OCI-LY3 (cell line): ENCODE results near the gene GZMH.

Experiments
- H2AFZ ChIP-seq: fragments of 200-600, 300-600 bp; shearing (Covaris generic); 2 replicates; pipeline ENCODE4 v1.6.0; 2014; ENCODE audit warnings: antibody characterized with exemption, low read depth, low read length
- H3K27ac ChIP-seq: fragments of 200-600, 300-600 bp; sonication (generic); 2 replicates; pipeline ENCODE4 v1.5.1; 2014; ENCODE audit warnings: mild to moderate bottlenecking, low read length, moderate library complexity, mixed read lengths
- H3K27me3 ChIP-seq: fragments of 200-600, 300-600 bp; sonication (generic); 2 replicates; pipeline ENCODE4 v1.6.1; 2014; ENCODE audit warnings: low read depth, low read length, mixed read lengths
- H3K36me3 ChIP-seq: fragments of 200-600, 300-600 bp; sonication (generic); replicated peaks from 2 replicates; pipeline ENCODE3; 2014; ENCODE audit warnings: low read depth, low read length, mixed read lengths
- H3K4me1 ChIP-seq: fragments of 300-600, 200-600 bp; sonication (generic); 2 replicates; pipeline ENCODE4 v1.6.1; 2014; ENCODE audit warnings: low read length, mixed read lengths
- H3K4me2 ChIP-seq: fragments of 200-600, 300-600 bp; sonication (generic); 2 replicates; pipeline ENCODE4 v1.6.1; 2014; ENCODE audit warnings: low read length, mixed read lengths
- H3K4me3 ChIP-seq: fragments of 300-600, 200-600 bp; sonication (generic); 2 replicates; pipeline ENCODE4 v1.5.1; 2014; ENCODE audit warnings: antibody characterized with exemption, mild to moderate bottlenecking, low read length, moderate library complexity
- H3K79me2 ChIP-seq: fragments of 300-600, 200-600 bp; shearing (Covaris generic); 2 replicates; pipeline ENCODE4 v1.6.1; 2014; ENCODE audit warnings: mild to moderate bottlenecking, low read length, mixed read lengths
- H3K9ac ChIP-seq: fragments of 300-600, 200-600 bp; shearing (Covaris generic); 2 replicates; pipeline ENCODE4 v1.6.0; 2014; ENCODE audit warnings: mild to moderate bottlenecking, low read length, moderate library complexity
- H3K9me3 ChIP-seq: fragments of 200-600, 300-600 bp; shearing (Covaris generic); 2 replicates; pipeline ENCODE4 v1.6.1; 2014; ENCODE audit warnings: low read length, mixed read lengths; ENCODE audit not compliant: insufficient read depth
- H4K20me1 ChIP-seq: fragments of 200-600, 300-600 bp; sonication (generic); 2 replicates; pipeline ENCODE4 v1.6.1; 2016; ENCODE audit warnings: low read length, mixed read lengths; ENCODE audit not compliant: insufficient read depth
- EZH2phosphoT487 ChIP-seq: fragments of 200-600 bp; shearing (Covaris generic); IDR thresholded peaks from 2 replicates; pipeline ENCODE4 v1.6.1; 2018; ENCODE audit warnings: antibody characterized with exemption, mixed run types, low read depth
- TF ChIP-seq, protein P1 (sequence below): fragments of 200-600, 300-600 bp; sonication (generic); IDR thresholded peaks from 2 replicates; pipeline ENCODE4 v1.5.1; 2014; ENCODE audit warnings: antibody characterized with exemption, low read length, low read depth

GZMH gene

DNA sequence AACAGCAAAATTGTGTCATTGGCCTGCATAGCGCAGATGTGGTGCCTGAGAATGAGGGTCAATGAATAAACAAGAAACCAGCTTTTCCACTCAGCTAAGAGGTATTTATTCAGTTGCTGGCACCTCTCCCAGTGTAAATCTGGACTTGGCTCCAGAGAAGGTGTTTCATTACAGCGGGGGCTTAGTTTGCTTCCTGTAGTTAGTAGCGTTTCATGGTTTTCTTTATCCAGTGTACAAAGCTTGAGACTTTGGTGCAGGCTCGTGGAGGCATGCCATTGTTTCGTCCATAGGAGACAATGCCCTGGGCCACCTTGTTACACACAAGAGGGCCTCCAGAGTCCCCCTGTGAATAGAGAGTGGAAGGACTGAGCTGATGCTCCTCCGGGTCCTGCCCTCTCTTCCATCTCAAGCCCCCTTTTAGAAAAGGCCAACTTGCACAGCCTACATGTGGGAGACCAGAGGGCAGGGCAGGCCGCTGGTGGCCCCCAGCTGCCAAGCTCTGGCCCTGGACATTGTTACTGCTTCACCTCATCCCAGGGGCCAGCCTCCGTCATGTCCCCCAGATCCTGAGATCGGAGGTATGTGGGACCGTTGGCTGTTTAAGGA is 21.5 kb upstream of the GZMH start:
- TF ChIP-seq, protein P1, sequence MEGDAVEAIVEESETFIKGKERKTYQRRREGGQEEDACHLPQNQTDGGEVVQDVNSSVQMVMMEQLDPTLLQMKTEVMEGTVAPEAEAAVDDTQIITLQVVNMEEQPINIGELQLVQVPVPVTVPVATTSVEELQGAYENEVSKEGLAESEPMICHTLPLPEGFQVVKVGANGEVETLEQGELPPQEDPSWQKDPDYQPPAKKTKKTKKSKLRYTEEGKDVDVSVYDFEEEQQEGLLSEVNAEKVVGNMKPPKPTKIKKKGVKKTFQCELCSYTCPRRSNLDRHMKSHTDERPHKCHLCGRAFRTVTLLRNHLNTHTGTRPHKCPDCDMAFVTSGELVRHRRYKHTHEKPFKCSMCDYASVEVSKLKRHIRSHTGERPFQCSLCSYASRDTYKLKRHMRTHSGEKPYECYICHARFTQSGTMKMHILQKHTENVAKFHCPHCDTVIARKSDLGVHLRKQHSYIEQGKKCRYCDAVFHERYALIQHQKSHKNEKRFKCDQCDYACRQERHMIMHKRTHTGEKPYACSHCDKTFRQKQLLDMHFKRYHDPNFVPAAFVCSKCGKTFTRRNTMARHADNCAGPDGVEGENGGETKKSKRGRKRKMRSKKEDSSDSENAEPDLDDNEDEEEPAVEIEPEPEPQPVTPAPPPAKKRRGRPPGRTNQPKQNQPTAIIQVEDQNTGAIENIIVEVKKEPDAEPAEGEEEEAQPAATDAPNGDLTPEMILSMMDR = no peak
- TF ChIP-seq EZH2phosphoT487 = no peak

DNA sequence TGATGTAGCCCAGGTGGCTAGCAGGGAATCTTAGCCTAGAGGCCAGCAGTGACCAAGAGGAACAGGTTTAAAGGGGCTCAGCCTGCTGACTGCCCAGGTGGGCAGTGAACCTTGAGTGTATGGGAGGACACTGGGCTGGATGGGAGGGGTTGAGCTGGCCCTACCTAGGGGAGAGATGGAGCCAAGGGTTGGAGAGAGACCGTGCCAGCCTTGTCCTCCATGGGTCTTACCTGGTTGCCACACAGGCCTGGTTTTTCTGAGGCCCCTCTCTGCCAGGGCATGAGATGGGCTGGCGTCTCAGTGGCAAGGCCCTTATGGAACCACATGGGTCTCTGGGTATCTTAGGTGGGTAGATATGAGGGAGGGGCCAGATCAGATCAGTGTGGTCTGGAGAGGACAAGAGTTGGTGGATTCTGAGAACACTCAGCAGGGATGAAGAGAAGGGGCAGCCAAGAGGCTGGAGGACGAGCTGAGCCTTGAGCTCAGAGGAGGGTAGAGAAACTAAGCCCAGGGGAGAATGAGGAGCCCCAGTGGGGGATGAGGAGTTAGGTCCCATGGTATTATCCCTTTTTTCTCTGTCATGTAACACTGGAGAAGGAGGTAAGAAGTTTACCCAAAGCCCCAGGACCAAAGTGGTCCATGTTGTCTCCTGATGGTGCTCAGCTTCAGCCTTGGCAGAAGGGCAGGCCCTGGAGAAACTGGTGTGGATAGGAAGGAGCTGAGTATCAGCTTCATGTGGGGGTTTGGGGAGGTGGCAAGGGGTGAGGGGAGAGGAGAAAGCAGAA is 20.8 kb upstream of the GZMH start:
- H4K20me1 ChIP-seq = no peaks in the 10 kb centered on the region
- TF ChIP-seq, protein P1 = no peak
- TF ChIP-seq EZH2phosphoT487 = no peak
- H3K4me3 ChIP-seq = no peak overlapping the region
- H3K4me2 ChIP-seq = no peak overlapping the region
- H3K9ac ChIP-seq = no peak overlapping the region
- H3K27ac ChIP-seq = no peak overlapping the region
- H3K4me1 ChIP-seq = no peaks in the 10 kb centered on the region
- H3K79me2 ChIP-seq = no peaks in the 10 kb centered on the region
- no peaks in the 10 kb centered on the region for H3K27me3 ChIP-seq
- no peaks in the 10 kb centered on the region for H3K9me3 ChIP-seq
- no peaks in the 10 kb centered on the region for H3K36me3 ChIP-seq
- H2AFZ ChIP-seq = no peak overlapping the region

More for the DNA sequence above, 21.5 kb upstream of the GZMH start:
- Histone ChIP-seq H3K4me1 (no peaks in the 10 kb centered on the region), H4K20me1 (no peaks in the 10 kb centered on the region), H3K9ac (no peak overlapping the region), H3K4me2 (no peak overlapping the region), H3K27ac (no peak overlapping the region), H3K27me3 (no peaks in the 10 kb centered on the region), H2AFZ (no peak overlapping the region), H3K9me3 (no peaks in the 10 kb centered on the region), H3K4me3 (no peak overlapping the region), H3K36me3 (no peaks in the 10 kb centered on the region), H3K79me2 (no peaks in the 10 kb centered on the region)

DNA sequence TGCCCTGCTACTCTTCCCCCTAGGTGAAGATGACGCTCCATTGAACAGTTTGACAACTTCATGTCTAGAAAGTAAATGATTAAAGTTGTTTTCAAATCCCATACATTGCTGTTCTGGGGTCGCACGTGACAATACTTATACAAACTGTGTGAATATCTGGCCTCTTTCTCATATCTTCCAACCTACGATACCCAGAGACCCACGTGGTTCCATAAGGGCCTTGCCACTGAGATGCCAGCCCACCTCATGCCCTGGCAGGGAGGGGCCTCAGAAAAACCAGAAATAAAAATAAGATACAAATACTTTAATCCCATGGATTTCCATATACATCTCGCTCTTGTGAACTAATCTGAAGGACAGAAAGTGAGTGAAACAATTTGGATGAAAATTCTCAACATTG is 20.0 kb upstream of the GZMH start:
- no peak overlapping the region for H3K4me2 ChIP-seq

DNA sequence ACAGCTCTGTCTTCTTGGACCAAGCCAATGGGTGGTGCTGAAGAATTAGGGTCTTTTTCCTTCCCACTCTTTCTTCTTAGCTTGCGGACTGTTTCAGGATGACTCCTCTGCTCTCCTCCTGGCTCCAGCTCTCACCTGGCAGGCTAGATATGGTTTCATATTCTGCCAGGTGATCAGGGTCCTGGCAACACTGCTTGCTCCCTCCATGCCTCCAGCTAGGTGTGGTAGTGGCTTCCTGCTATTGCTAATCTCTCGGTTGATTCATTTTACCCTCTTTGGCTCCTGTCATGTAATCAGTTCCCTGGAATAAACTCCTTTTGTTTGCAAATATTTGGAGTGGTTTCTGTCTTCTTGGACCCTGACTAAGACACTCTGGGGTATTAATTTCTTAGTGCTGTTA is 4.3 kb upstream of the GZMH start:
- Histone ChIP-seq H3K27ac (no peak overlapping the region), H3K4me2 (no peak overlapping the region), H3K4me3 (no peak overlapping the region), H3K9me3 (no peaks in the 10 kb centered on the region), H3K4me1 (no peaks in the 10 kb centered on the region), H3K79me2 (no peaks in the 10 kb centered on the region), H4K20me1 (no peaks in the 10 kb centered on the region), H3K27me3 (no peaks in the 10 kb centered on the region), H3K36me3 (no peaks in the 10 kb centered on the region), H3K9ac (no peak overlapping the region), H2AFZ (no peak overlapping the region)
- TF ChIP-seq, protein P1 = no peak
- no peak for TF ChIP-seq EZH2phosphoT487

More for the DNA sequence above, 20.0 kb upstream of the GZMH start:
- Histone ChIP-seq H3K4me1 (no peaks in the 10 kb centered on the region), H3K27me3 (no peaks in the 10 kb centered on the region), H3K9me3 (no peaks in the 10 kb centered on the region), H4K20me1 (no peaks in the 10 kb centered on the region), H3K4me3 (no peak overlapping the region), H2AFZ (no peak overlapping the region), H3K27ac (no peak overlapping the region), H3K36me3 (no peaks in the 10 kb centered on the region), H3K79me2 (no peaks in the 10 kb centered on the region), H3K9ac (no peak overlapping the region)
- TF ChIP-seq, protein P1 = no peak
- TF ChIP-seq EZH2phosphoT487 = no peak
